K562 (cell line): ENCODE results near the gene NT5C3B. TPM values are rescaled to one million over a fixed set of nuclear protein-coding genes. Genes with fewer than 3 reads are reported as not detected.

ENCODE experiments used
- BRF1 ChIP-seq: IDR thresholded peaks from 3 replicates; pipeline ENCODE4 v1.6.1; 2011; ENCODE audit warnings: borderline replicate concordance, mild to moderate bottlenecking; ENCODE audit not compliant: insufficient read length; ENCODE audit errors: extremely low read depth
- DMBX1 ChIP-seq: fragments of 250-450 bp; sonication (Bioruptor Pico); IDR thresholded peaks from 2 replicates; pipeline ENCODE4 v1.8.0; 2022; ENCODE audit warnings: inconsistent platforms, mild to moderate bottlenecking, moderate library complexity, borderline replicate concordance
- MAFK ChIP-seq: IDR thresholded peaks from 2 replicates; pipeline ENCODE4 v1.6.1; 2011; ENCODE audit warnings: low read length, improper control_type of control experiment
- MCM2 ChIP-seq: fragments of 450-650 bp; IDR thresholded peaks from 2 replicates; pipeline ENCODE4 v1.6.1; 2017; ENCODE audit warnings: low read depth, mild to moderate bottlenecking
- RB1 ChIP-seq: fragments of 450-650 bp; IDR thresholded peaks from 2 replicates; pipeline ENCODE4 v1.6.1; 2017; ENCODE audit warnings: low read depth, mild to moderate bottlenecking
- RBBP5 ChIP-seq: fragments of 200-600 bp; sonication (generic); IDR thresholded peaks from 2 replicates; pipeline ENCODE4 v1.6.1; 2012; ENCODE audit warnings: borderline replicate concordance, mild to moderate bottlenecking, low read length, control low read depth, inconsistent platforms; ENCODE audit not compliant: insufficient read depth, poor library complexity, severe bottlenecking
- STAT5A ChIP-seq: IDR thresholded peaks from 2 replicates; pipeline ENCODE4 v1.6.1; 2012; ENCODE audit warnings: low read length, inconsistent platforms, borderline replicate concordance
- polyA plus RNA-seq, 8 experiments: library from polyadenylated mRNA; depleted of rRNA in 4 of 8; stranded (reverse) in 5 of 8; unstranded in 3 of 8; fragments of >200 nt; fragmentation: Nextera tagmentation in 2 of 8; fragmentation: Illumina TruSeq in 1 of 8; extraction: Ambion mirVana in 2 of 8; extraction: Trizol in 1 of 8; gene quantifications; 2 replicates each; pipeline versions ENCODE4 v1.2.1 to v1.2.3, GENCODE V29; 2011 to 2014; ENCODE audit warnings: inconsistent platforms in 1 of 8, missing spikeins in 1 of 8
- total RNA-seq, 7 experiments: library from RNA; depleted of rRNA in 6 of 7; stranded (reverse); fragments of >200 nt in 6 of 7; fragmentation: Illumina TruSeq in 2 of 7; extraction: Trizol in 2 of 7; gene quantifications; 2 replicates each; pipeline versions ENCODE4 v1.2.1 to v1.2.3, GENCODE V29; 2011 to 2021; ENCODE audit warnings: low replicate concordance in 1 of 7
- TF ChIP-seq, protein P1 (sequence below), 2 experiments: IDR thresholded peaks in 1 of 2; conservative IDR thresholded peaks in 1 of 2; 2 replicates each; pipeline ENCODE4 v1.6.1; 2016; ENCODE audit warnings: low read depth in 2 of 2, mild to moderate bottlenecking in 1 of 2, missing compliant biosample characterization in 1 of 2, missing genetic modification characterization in 1 of 2, moderate library complexity in 1 of 2
- TF ChIP-seq, protein P2 (sequence below): sonication (generic); formaldehyde crosslinking; IDR thresholded peaks from 2 replicates; pipeline ENCODE4 v1.8.1; 2023; ENCODE audit warnings: missing genetic modification reagents, mild to moderate bottlenecking, borderline replicate concordance
- TF ChIP-seq, protein P3 (sequence below): fragments of 450-650 bp; formaldehyde crosslinking; IDR thresholded peaks from 2 replicates; pipeline ENCODE4 v1.4.0; 2020; ENCODE audit warnings: mild to moderate bottlenecking, moderate library complexity
- TF ChIP-seq, protein P4 (sequence below): conservative IDR thresholded peaks from 2 replicates; pipeline ENCODE4 v1.6.1; 2011; ENCODE audit warnings: low read depth, mild to moderate bottlenecking, low read length; ENCODE audit not compliant: control insufficient read depth
- TF ChIP-seq, protein P5 (sequence below), 2 experiments: fragments of 450-650 bp; conservative IDR thresholded peaks; 2 replicates each; pipeline ENCODE4 v1.6.1; 2017; ENCODE audit warnings: mild to moderate bottlenecking in 2 of 2, moderate library complexity in 2 of 2

NT5C3B gene
- total and polyA plus RNA-seq, 9 of the 15 experiments (the other 6 are each of a cell fraction or from before 2014, with no cell fraction given), result 2.0 to 166 (median 85.0) TPM

DNA sequence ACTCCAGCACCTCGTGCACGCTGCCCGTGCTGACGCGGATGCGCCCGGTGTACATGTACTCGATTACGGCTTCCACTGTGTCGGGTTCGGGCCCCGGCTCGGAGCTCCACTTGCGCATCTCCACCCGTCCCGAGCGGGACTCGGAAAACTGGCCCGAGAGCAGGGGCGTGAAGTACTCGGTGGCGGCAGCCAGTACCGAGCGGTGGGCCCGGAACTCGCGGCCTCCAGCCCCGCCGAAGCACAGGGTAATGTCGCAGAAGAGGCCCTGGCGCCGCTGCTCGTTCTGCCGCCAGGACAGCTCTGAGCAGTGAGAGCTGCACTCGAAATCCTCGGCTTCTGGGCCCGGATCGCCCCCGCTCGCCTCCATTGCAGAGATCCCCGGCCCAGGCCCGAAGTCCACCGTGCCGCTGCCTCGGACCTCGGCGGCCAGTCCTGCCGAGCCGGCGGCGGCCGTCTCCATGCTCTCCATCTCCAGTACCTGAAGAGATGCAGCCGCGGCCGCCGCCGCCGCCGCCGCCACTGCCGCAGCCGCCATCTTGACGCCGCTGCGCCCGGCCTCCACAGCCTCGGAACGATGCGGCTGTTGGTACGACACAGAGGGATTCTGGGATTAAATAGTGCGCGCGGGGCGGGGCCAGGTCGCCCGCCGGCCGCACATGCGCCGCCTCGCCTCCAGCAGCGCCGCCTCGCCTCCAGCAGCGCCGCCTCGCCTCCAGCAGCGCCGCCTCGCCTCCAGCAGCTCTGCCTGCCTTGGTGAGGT, 29.0 kb upstream of the NT5C3B start, which contains the start of gene KLHL11 (continued):
- TF ChIP-seq RB1 (peak; percentile 79), DMBX1 (CRISPR knock-in tag) (no peak), STAT5A (no peak), BRF1 (no peak), MCM2 (no peak), MAFK (no peak), RBBP5 (peak; percentile 60)
- TF ChIP-seq, protein P1, sequence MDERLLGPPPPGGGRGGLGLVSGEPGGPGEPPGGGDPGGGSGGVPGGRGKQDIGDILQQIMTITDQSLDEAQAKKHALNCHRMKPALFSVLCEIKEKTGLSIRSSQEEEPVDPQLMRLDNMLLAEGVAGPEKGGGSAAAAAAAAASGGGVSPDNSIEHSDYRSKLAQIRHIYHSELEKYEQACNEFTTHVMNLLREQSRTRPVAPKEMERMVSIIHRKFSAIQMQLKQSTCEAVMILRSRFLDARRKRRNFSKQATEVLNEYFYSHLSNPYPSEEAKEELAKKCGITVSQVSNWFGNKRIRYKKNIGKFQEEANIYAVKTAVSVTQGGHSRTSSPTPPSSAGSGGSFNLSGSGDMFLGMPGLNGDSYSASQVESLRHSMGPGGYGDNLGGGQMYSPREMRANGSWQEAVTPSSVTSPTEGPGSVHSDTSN (CRISPR knock-in tag; IDR thresholded peaks at IDR 0.05; ENCODE audit: low read depth), result no peak
- TF ChIP-seq, protein P1 (tag; conservative IDR thresholded peaks at IDR 0.05; ENCODE audit: low read depth), result no peak
- TF ChIP-seq, protein P2, sequence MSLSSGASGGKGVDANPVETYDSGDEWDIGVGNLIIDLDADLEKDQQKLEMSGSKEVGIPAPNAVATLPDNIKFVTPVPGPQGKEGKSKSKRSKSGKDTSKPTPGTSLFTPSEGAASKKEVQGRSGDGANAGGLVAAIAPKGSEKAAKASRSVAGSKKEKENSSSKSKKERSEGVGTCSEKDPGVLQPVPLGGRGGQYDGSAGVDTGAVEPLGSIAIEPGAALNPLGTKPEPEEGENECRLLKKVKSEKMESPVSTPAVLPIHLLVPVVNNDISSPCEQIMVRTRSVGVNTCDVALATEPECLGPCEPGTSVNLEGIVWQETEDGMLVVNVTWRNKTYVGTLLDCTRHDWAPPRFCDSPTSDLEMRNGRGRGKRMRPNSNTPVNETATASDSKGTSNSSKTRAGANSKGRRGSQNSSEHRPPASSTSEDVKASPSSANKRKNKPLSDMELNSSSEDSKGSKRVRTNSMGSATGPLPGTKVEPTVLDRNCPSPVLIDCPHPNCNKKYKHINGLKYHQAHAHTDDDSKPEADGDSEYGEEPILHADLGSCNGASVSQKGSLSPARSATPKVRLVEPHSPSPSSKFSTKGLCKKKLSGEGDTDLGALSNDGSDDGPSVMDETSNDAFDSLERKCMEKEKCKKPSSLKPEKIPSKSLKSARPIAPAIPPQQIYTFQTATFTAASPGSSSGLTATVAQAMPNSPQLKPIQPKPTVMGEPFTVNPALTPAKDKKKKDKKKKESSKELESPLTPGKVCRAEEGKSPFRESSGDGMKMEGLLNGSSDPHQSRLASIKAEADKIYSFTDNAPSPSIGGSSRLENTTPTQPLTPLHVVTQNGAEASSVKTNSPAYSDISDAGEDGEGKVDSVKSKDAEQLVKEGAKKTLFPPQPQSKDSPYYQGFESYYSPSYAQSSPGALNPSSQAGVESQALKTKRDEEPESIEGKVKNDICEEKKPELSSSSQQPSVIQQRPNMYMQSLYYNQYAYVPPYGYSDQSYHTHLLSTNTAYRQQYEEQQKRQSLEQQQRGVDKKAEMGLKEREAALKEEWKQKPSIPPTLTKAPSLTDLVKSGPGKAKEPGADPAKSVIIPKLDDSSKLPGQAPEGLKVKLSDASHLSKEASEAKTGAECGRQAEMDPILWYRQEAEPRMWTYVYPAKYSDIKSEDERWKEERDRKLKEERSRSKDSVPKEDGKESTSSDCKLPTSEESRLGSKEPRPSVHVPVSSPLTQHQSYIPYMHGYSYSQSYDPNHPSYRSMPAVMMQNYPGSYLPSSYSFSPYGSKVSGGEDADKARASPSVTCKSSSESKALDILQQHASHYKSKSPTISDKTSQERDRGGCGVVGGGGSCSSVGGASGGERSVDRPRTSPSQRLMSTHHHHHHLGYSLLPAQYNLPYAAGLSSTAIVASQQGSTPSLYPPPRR (CRISPR knock-in tag), result no peak
- TF ChIP-seq, protein P3, sequence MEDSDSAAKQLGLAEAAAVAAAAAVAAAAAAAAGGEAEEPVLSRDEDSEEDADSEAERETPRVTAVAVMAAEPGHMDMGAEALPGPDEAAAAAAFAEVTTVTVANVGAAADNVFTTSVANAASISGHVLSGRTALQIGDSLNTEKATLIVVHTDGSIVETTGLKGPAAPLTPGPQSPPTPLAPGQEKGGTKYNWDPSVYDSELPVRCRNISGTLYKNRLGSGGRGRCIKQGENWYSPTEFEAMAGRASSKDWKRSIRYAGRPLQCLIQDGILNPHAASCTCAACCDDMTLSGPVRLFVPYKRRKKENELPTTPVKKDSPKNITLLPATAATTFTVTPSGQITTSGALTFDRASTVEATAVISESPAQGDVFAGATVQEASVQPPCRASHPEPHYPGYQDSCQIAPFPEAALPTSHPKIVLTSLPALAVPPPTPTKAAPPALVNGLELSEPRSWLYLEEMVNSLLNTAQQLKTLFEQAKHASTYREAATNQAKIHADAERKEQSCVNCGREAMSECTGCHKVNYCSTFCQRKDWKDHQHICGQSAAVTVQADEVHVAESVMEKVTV (CRISPR knock-in tag), result no peak
- TF ChIP-seq, protein P4, sequence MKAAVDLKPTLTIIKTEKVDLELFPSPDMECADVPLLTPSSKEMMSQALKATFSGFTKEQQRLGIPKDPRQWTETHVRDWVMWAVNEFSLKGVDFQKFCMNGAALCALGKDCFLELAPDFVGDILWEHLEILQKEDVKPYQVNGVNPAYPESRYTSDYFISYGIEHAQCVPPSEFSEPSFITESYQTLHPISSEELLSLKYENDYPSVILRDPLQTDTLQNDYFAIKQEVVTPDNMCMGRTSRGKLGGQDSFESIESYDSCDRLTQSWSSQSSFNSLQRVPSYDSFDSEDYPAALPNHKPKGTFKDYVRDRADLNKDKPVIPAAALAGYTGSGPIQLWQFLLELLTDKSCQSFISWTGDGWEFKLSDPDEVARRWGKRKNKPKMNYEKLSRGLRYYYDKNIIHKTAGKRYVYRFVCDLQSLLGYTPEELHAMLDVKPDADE, result peak; percentile 61; the same call in 1 of the 2 replicates
- TF ChIP-seq, protein P5, sequence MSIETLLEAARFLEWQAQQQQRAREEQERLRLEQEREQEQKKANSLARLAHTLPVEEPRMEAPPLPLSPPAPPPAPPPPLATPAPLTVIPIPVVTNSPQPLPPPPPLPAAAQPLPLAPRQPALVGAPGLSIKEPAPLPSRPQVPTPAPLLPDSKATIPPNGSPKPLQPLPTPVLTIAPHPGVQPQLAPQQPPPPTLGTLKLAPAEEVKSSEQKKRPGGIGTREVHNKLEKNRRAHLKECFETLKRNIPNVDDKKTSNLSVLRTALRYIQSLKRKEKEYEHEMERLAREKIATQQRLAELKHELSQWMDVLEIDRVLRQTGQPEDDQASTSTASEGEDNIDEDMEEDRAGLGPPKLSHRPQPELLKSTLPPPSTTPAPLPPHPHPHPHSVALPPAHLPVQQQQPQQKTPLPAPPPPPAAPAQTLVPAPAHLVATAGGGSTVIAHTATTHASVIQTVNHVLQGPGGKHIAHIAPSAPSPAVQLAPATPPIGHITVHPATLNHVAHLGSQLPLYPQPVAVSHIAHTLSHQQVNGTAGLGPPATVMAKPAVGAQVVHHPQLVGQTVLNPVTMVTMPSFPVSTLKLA (conservative IDR thresholded peaks at IDR 0.05), result peak in 1 of 2 experiments; percentile 46; a peak in 1 of 4 replicates
